ENCODE results near the gene CNDP1. TPM values are rescaled to one million over a fixed set of nuclear protein-coding genes. Genes with fewer than 3 reads are reported as not detected.

Gene CNDP1
- polyA plus RNA-seq, 3 donors, result not detected

GRCh38 chr18:74617486-74617885 lies 83.2 kb downstream of the CNDP1 start:
- intact Hi-C loops (cut with micrococcal nuclease), result no loop called here
- H3K27me3 ChIP-seq (ENCODE audit: control insufficient read depth in 2 of 2, insufficient read depth in 2 of 2, low read length in 2 of 2), result no peaks in the 10 kb centered on the region
- WGBS (ENCODE audit: insufficient coverage), result 86% methylated on average over 1 of the region's 2 CpGs
- H3K36me3 Mint-ChIP-seq, result no peaks in the 10 kb centered on the region
- H3K27me3 Mint-ChIP-seq (ENCODE audit: low read depth in 3 of 3), result no peaks in the 10 kb centered on the region
- H3K9ac ChIP-seq (ENCODE audit: insufficient read depth, low read length, poor library complexity, severe bottlenecking), result no peak overlapping the region
- TF ChIP-seq CTCF (IDR thresholded peaks at IDR 0.05), result no peak
- H3K4me3 ChIP-seq (replicated peaks in 1 of 3; ENCODE audit: low read depth in 2 of 3, low read length in 3 of 3), result no peak overlapping the region
- peaks cover 17 to 21% of the 10 kb centered on the region in 2 donors for H3K4me1 ChIP-seq (ENCODE audit: control insufficient read depth in 1 of 2, insufficient read depth in 2 of 2, low read length in 2 of 2)
- H3K9me3 Mint-ChIP-seq, result peaks cover 0 to 4% (median 0%) of the 10 kb centered on the region in 7 donors
- no peaks in the 10 kb centered on the region for H3K36me3 ChIP-seq (replicated peaks in 1 of 2; ENCODE audit: control insufficient read depth in 1 of 2, insufficient read depth in 2 of 2, low read length in 2 of 2)
- no peaks in the 10 kb centered on the region for H3K9me3 ChIP-seq (replicated peaks in 1 of 2; ENCODE audit: control insufficient read depth in 1 of 2, insufficient read depth in 1 of 2, low read length in 2 of 2)
- H4K20me1 ChIP-seq (ENCODE audit: insufficient read depth, low read length), result peaks cover 43% of the 10 kb centered on the region
- H3K4me2 ChIP-seq (replicated peaks; ENCODE audit: extremely low read depth, low read length, poor library complexity, severe bottlenecking), result no peak overlapping the region
- no peak overlapping the region for H3K27ac Mint-ChIP-seq
- H3K27ac ChIP-seq (ENCODE audit: low read depth in 1 of 2, low read length in 2 of 2), result no peak overlapping the region
- H3K4me3 Mint-ChIP-seq, result no peak overlapping the region
- H3K4me1 Mint-ChIP-seq, result peaks cover 16% of the 10 kb centered on the region
- H3K79me2 ChIP-seq (ENCODE audit: insufficient read depth, low read length), result peaks cover 42% of the 10 kb centered on the region
- DNase-seq, result no peak
- H2AFZ ChIP-seq (ENCODE audit: insufficient read depth, low read depth, low read length, poor library complexity, severe bottlenecking), result no peak overlapping the region

GRCh38 chr18:74622072-74622471 lies 87.8 kb downstream of the CNDP1 start:
- Histone ChIP-seq H3K4me1 (ENCODE audit: control insufficient read depth in 1 of 2, insufficient read depth in 2 of 2, low read length in 2 of 2) (peaks cover 15 to 16% of the 10 kb centered on the region in 2 donors), H3K9me3 (replicated peaks in 1 of 2; ENCODE audit: control insufficient read depth in 1 of 2, insufficient read depth in 1 of 2, low read length in 2 of 2) (no peaks in the 10 kb centered on the region), H3K79me2 (ENCODE audit: insufficient read depth, low read length) (peaks cover 33% of the 10 kb centered on the region), H2AFZ (ENCODE audit: insufficient read depth, low read depth, low read length, poor library complexity, severe bottlenecking) (no peak overlapping the region), H3K27me3 (ENCODE audit: control insufficient read depth in 2 of 2, insufficient read depth in 2 of 2, low read length in 2 of 2) (no peaks in the 10 kb centered on the region), H4K20me1 (ENCODE audit: insufficient read depth, low read length) (peaks cover 52% of the 10 kb centered on the region), H3K9ac (ENCODE audit: insufficient read depth, low read length, poor library complexity, severe bottlenecking) (no peak overlapping the region), H3K27ac (ENCODE audit: low read depth in 1 of 2, low read length in 2 of 2) (no peak overlapping the region), H3K36me3 (replicated peaks in 1 of 2; ENCODE audit: control insufficient read depth in 1 of 2, insufficient read depth in 2 of 2, low read length in 2 of 2) (no peaks in the 10 kb centered on the region), H3K4me3 (replicated peaks in 1 of 3; ENCODE audit: low read depth in 2 of 3, low read length in 3 of 3) (no peak overlapping the region), H3K4me2 (replicated peaks; ENCODE audit: extremely low read depth, low read length, poor library complexity, severe bottlenecking) (peak overlapping the region; percentile 4)
- no peaks in the 10 kb centered on the region for H3K27me3 Mint-ChIP-seq (ENCODE audit: low read depth in 3 of 3)
- no peaks in the 10 kb centered on the region for H3K36me3 Mint-ChIP-seq
- H3K9me3 Mint-ChIP-seq, result no peaks in the 10 kb centered on the region
- peaks cover 4% of the 10 kb centered on the region for H3K4me1 Mint-ChIP-seq
- 47% methylated on average over 9 of the region's 9 CpGs for WGBS (ENCODE audit: insufficient coverage)
- no peak overlapping the region for H3K27ac Mint-ChIP-seq
- peak in 2 of 3 donors; percentile 20 to 49 for DNase-seq
- intact Hi-C loops (cut with micrococcal nuclease), result no loop called here
- no peak for TF ChIP-seq CTCF (IDR thresholded peaks at IDR 0.05)
- no peak overlapping the region for H3K4me3 Mint-ChIP-seq
